HG02870 (cell line): ENCODE results near the gene FAM167B.
"Not testable (repeated sequence)": the region's sequence is repeated elsewhere in the genome, so short reads cannot be mapped to it uniquely, and the experiment has no call there.

Experiments used
- ATAC-seq: cut with Tn5 transposase; IDR thresholded peaks from one replicate; pipeline ENCODE4 v1.9.1; 2021; ENCODE audit warnings: mild to moderate bottlenecking, moderate library complexity; ENCODE audit not compliant: unreplicated experiment

The FAM167B gene

GRCh38 chr1:32255072-32256071 lies 8.3 kb downstream of the FAM167B start:
- ATAC-seq, result no peak

- ATAC-seq, result no peak
Observed at GRCh38 chr1:32256473-32257226, 9.6 kb downstream of the FAM167B start.

GRCh38 chr1:32257227-32257508 lies 10.1 kb downstream of the FAM167B start:
- no peak for ATAC-seq

- not testable (repeated sequence) for ATAC-seq
Observed at GRCh38 chr1:32263236-32263593, 16.2 kb downstream of the FAM167B start.

GRCh38 chr1:32263744-32264143 lies 16.7 kb downstream of the FAM167B start:
- no peak for ATAC-seq

- ATAC-seq, result no peak
Observed at GRCh38 chr1:32265846-32266245, 18.8 kb downstream of the FAM167B start.

GRCh38 chr1:32266921-32267591 lies 20.0 kb downstream of the FAM167B start:
- no peak for ATAC-seq

GRCh38 chr1:32269744-32270143 lies 22.7 kb downstream of the FAM167B start:
- no peak for ATAC-seq

GRCh38 chr1:32272557-32273390 lies 25.8 kb downstream of the FAM167B start:
- no peak for ATAC-seq

GRCh38 chr1:32273391-32274208 lies 26.6 kb downstream of the FAM167B start:
- ATAC-seq, result no peak

- no peak for ATAC-seq
Observed at GRCh38 chr1:32274646-32275340, 27.8 kb downstream of the FAM167B start.

- no peak for ATAC-seq
Observed at GRCh38 chr1:32275424-32275823, 28.4 kb downstream of the FAM167B start.

GRCh38 chr1:32276032-32276782 lies 29.2 kb downstream of the FAM167B start:
- ATAC-seq, result no peak

- not testable (repeated sequence) for ATAC-seq
Observed at GRCh38 chr1:32284777-32285176, 37.8 kb downstream of the FAM167B start.

GRCh38 chr1:32285658-32286057 lies 38.6 kb downstream of the FAM167B start:
- no peak for ATAC-seq

- ATAC-seq, result no peak
Observed at GRCh38 chr1:32286763-32287162, 39.7 kb downstream of the FAM167B start.

GRCh38 chr1:32289256-32289655 lies 42.2 kb downstream of the FAM167B start:
- ATAC-seq, result no peak

GRCh38 chr1:32291145-32291707 lies 44.2 kb downstream of the FAM167B start:
- no peak for ATAC-seq
